GM12892 (cell line): ENCODE results near the gene DEK.

Experiments used
- POLR2A ChIP-seq: IDR thresholded peaks from 2 replicates; pipeline ENCODE4 v1.6.1; 2011; ENCODE audit warnings: low read depth, low read length, control low read depth
- POLR2AphosphoS5 ChIP-seq: IDR thresholded peaks from 2 replicates; pipeline ENCODE4 v1.6.1; 2011; ENCODE audit warnings: low read depth, low read length, control low read depth
- TAF1 ChIP-seq: IDR thresholded peaks from 2 replicates; pipeline ENCODE4 v1.6.1; 2011; ENCODE audit warnings: low read depth, mild to moderate bottlenecking, control low read depth, low read length, borderline replicate concordance

GRCh38 chr6:18206591-18206990, 57.7 kb downstream of the DEK start:
- TF ChIP-seq POLR2A (no peak), POLR2AphosphoS5 (no peak), TAF1 (no peak)
